IMR-90 (cell line): ENCODE measurements around the gene GLYATL1. TPM values are rescaled to one million over a fixed set of nuclear protein-coding genes. Genes with fewer than 3 reads are reported as not detected.

Experiments
- ATAC-seq: fragments of 200-7000 bp; cut with Tn5 transposase; 2 replicates; pipeline ENCODE4 v1.9.1; 2020; ENCODE audit warnings: low read depth, mild to moderate bottlenecking, moderate library complexity
- Bru-seq: library from RNA; stranded (reverse); fragments of 400-500 nt; gene quantifications from one replicate; lab custom pipeline; 2021; lab: Mats Ljungman, UMichigan
- BruChase-seq, 2 experiments: library from RNA; stranded (reverse); fragments of 400-500 nt; gene quantifications; one replicate each; lab custom pipeline; 2021; lab: Mats Ljungman, UMichigan
- BruUV-seq: library from RNA; stranded (reverse); fragments of 400-500 nt; replicated peaks from 2 replicates; lab custom pipeline; 2021; lab: Mats Ljungman, UMichigan
- CTCF ChIA-PET: fragments of 300-600 bp; formaldehyde crosslinking; extraction: SDS; loops from one replicate; lab custom pipeline; 2021; ENCODE audit warnings: antibody characterized with exemption; lab: Yijun Ruan, JAX
- POLR2A ChIA-PET: fragments of 300-600 bp; sonication (Branson Sonifier 250); formaldehyde crosslinking; loops from one replicate; lab custom pipeline; 2022; ENCODE audit warnings: antibody characterized with exemption; ENCODE audit not compliant: unreplicated experiment; lab: Charles Lee
- DNase-seq: peaks from one replicate; pipeline ENCODE4 v3.0.0; 2013
- H2AFZ ChIP-seq: replicated peaks from 2 replicates; pipeline ENCODE3; 2013; ENCODE audit warnings: low read length, mild to moderate bottlenecking; ENCODE audit not compliant: poor library complexity
- H2AK5ac ChIP-seq: 2 replicates; pipeline ENCODE4 v1.6.1; 2013; ENCODE audit warnings: low read depth, low read length, inconsistent platforms
- H2AK9ac ChIP-seq: replicated peaks from 2 replicates; pipeline ENCODE3; 2013; ENCODE audit warnings: mild to moderate bottlenecking, low read depth, low read length, moderate library complexity; ENCODE audit not compliant: poor library complexity
- H2BK120ac ChIP-seq: 2 replicates; pipeline ENCODE4 v1.6.1; 2013; ENCODE audit warnings: low read depth, low read length, inconsistent platforms
- H2BK15ac ChIP-seq: 3 replicates; pipeline ENCODE4 v1.6.1; 2013; ENCODE audit warnings: low read depth, low read length, inconsistent platforms
- H2BK20ac ChIP-seq: 2 replicates; pipeline ENCODE4 v1.6.1; 2013; ENCODE audit warnings: low read depth, mild to moderate bottlenecking, inconsistent platforms, low read length, moderate library complexity
- H2BK5ac ChIP-seq: 2 replicates; pipeline ENCODE4 v1.6.1; 2013; ENCODE audit warnings: mild to moderate bottlenecking, low read depth, low read length, inconsistent platforms; ENCODE audit not compliant: poor library complexity, severe bottlenecking
- H3K14ac ChIP-seq: replicated peaks from 2 replicates; pipeline ENCODE4 v1.6.1; 2013; ENCODE audit warnings: low read depth, low read length, inconsistent platforms
- H3K18ac ChIP-seq: 2 replicates; pipeline ENCODE4 v1.6.1; 2013; ENCODE audit warnings: low read depth, low read length, control low read depth
- H3K23ac ChIP-seq: 2 replicates; pipeline ENCODE4 v1.6.1; 2013; ENCODE audit warnings: low read depth, low read length, inconsistent platforms
- H3K27ac ChIP-seq: 2 replicates; pipeline ENCODE4 v1.5.1; 2013; ENCODE audit warnings: mild to moderate bottlenecking, control low read depth, low read length; ENCODE audit not compliant: insufficient read depth
- H3K27me3 ChIP-seq: 2 replicates; pipeline ENCODE4 v1.6.1; 2013; ENCODE audit warnings: low read length; ENCODE audit not compliant: control insufficient read depth, insufficient read depth
- H3K36me3 ChIP-seq: 2 replicates; pipeline ENCODE4 v1.6.1; 2013; ENCODE audit warnings: low read length, mixed read lengths; ENCODE audit not compliant: control insufficient read depth, insufficient read depth
- H3K4ac ChIP-seq: 2 replicates; pipeline ENCODE4 v1.6.1; 2013; ENCODE audit warnings: low read depth, low read length, inconsistent platforms
- H3K4me1 ChIP-seq: 2 replicates; pipeline ENCODE4 v1.6.1; 2013; ENCODE audit warnings: low read length, mixed read lengths; ENCODE audit not compliant: control insufficient read depth, insufficient read depth
- H3K4me2 ChIP-seq: 2 replicates; pipeline ENCODE4 v1.6.1; 2013; ENCODE audit warnings: low read depth, mild to moderate bottlenecking, control low read depth, low read length, moderate library complexity
- H3K4me3 ChIP-seq: 2 replicates; pipeline ENCODE4 v1.5.1; 2013; ENCODE audit warnings: low read depth, mild to moderate bottlenecking, control low read depth, low read length, moderate library complexity; ENCODE audit not compliant: insufficient read depth
- H3K56ac ChIP-seq: 2 replicates; pipeline ENCODE4 v1.6.1; 2013; ENCODE audit warnings: low read length, inconsistent platforms; ENCODE audit not compliant: insufficient read depth; ENCODE audit errors: extremely low read depth
- H3K79me1 ChIP-seq, 2 experiments: 2 replicates each; pipeline ENCODE4 v1.6.1; 2013; ENCODE audit warnings: low read length in 2 of 2, inconsistent platforms in 1 of 2, low read depth in 1 of 2
- H3K9ac ChIP-seq: 2 replicates; pipeline ENCODE4 v1.6.1; 2013; ENCODE audit warnings: low read depth, low read length, control low read depth
- H3K9me1 ChIP-seq: 2 replicates; pipeline ENCODE4 v1.6.1; 2013; ENCODE audit warnings: low read length, inconsistent platforms; ENCODE audit not compliant: insufficient read depth
- H3K9me3 ChIP-seq: 2 replicates; pipeline ENCODE4 v1.6.1; 2013; ENCODE audit warnings: low read length; ENCODE audit not compliant: control insufficient read depth, insufficient read depth
- H4K20me1 ChIP-seq: 2 replicates; pipeline ENCODE4 v1.6.1; 2013; ENCODE audit warnings: low read length, inconsistent platforms; ENCODE audit not compliant: insufficient read depth
- H4K5ac ChIP-seq: 2 replicates; pipeline ENCODE4 v1.6.1; 2013; ENCODE audit warnings: mild to moderate bottlenecking, low read depth, low read length, control low read depth
- H4K8ac ChIP-seq, 2 experiments: 2 replicates each; pipeline ENCODE4 v1.6.1; 2013; ENCODE audit warnings: low read depth in 2 of 2, low read length in 2 of 2, control low read depth in 1 of 2, inconsistent platforms in 1 of 2
- H4K91ac ChIP-seq: 2 replicates; pipeline ENCODE4 v1.6.1; 2013; ENCODE audit warnings: low read depth, low read length, inconsistent platforms; ENCODE audit not compliant: insufficient read depth
- BHLHE40 ChIP-seq: fragments of 150-350 bp; IDR thresholded peaks from 2 replicates; pipeline ENCODE4 v1.6.1; 2016; ENCODE audit warnings: mild to moderate bottlenecking, low read depth, low read length
- CEBPB ChIP-seq: IDR thresholded peaks from 2 replicates; pipeline ENCODE4 v1.6.1; 2012; ENCODE audit warnings: low read depth, low read length, improper control_type of control experiment
- CHD1 ChIP-seq: IDR thresholded peaks from 2 replicates; pipeline ENCODE4 v1.6.1; 2012; ENCODE audit warnings: low read depth, low read length, improper control_type of control experiment
- FOS ChIP-seq: fragments of 150-350 bp; IDR thresholded peaks from 2 replicates; pipeline ENCODE4 v1.6.1; 2016; ENCODE audit warnings: low read depth, low read length
- MAFK ChIP-seq: IDR thresholded peaks from 2 replicates; pipeline ENCODE4 v1.6.1; 2012; ENCODE audit warnings: low read depth, low read length, improper control_type of control experiment
- MAZ ChIP-seq: IDR thresholded peaks from 2 replicates; pipeline ENCODE4 v1.6.1; 2012; ENCODE audit warnings: low read depth, mild to moderate bottlenecking, low read length, improper control_type of control experiment, moderate library complexity, borderline replicate concordance
- MXI1 ChIP-seq: IDR thresholded peaks from 2 replicates; pipeline ENCODE4 v1.6.1; 2012; ENCODE audit warnings: low read depth, mild to moderate bottlenecking, low read length, moderate library complexity, borderline replicate concordance
- NFE2L2 ChIP-seq: fragments of 150-350 bp; IDR thresholded peaks from 2 replicates; pipeline ENCODE4 v1.6.1; 2016; ENCODE audit warnings: low read depth, mild to moderate bottlenecking, low read length
- POLR2A ChIP-seq: IDR thresholded peaks from 2 replicates; pipeline ENCODE4 v1.6.1; 2012; ENCODE audit warnings: mild to moderate bottlenecking, low read depth, low read length
- RAD21 ChIP-seq: IDR thresholded peaks from 2 replicates; pipeline ENCODE4 v1.6.1; 2012; ENCODE audit warnings: low read length, improper control_type of control experiment
- RCOR1 ChIP-seq: IDR thresholded peaks from 2 replicates; pipeline ENCODE4 v1.6.1; 2012; ENCODE audit warnings: mild to moderate bottlenecking, low read length, improper control_type of control experiment; ENCODE audit not compliant: insufficient replicate concordance
- SMC3 ChIP-seq: fragments of 150-350 bp; IDR thresholded peaks from 2 replicates; pipeline ENCODE4 v1.6.1; 2016; ENCODE audit warnings: low read depth, mild to moderate bottlenecking, antibody characterized with exemption, low read length, moderate library complexity
- WGBS, 2 experiments: methylation state at CpG; one replicate each; pipeline versions ENCODE4 v1.1.5 to v1.1.7; 2013; ENCODE audit warnings: missing lambda C conversion rate in 2 of 2; ENCODE audit not compliant: insufficient read length in 1 of 2; ENCODE audit errors: extremely low coverage in 2 of 2; 5-methylcytosine and 5-hydroxymethylcytosine counted together
- dilution Hi-C: fragments of 300-500 bp; cut with HindIII; formaldehyde crosslinking; loops from one replicate; pipeline ENCODE4 v1.14.3; 2018; ENCODE audit warnings: low sequenced_read_pairs; ENCODE audit not compliant: unreplicated experiment
- in situ Hi-C: fragments of 300-500 bp; cut with MboI; formaldehyde crosslinking; loops from 3 replicates; pipeline ENCODE4 v1.14.3; 2019; ENCODE audit warnings: low sequenced_read_pairs, inconsistent platforms, mixed read lengths
- intact Hi-C: fragments of 100-400 bp; cut with micrococcal nuclease; formaldehyde crosslinking; loops from 2 replicates; pipeline ENCODE4 v1.10.0; 2022
- long read RNA-seq: library from polyadenylated mRNA; unstranded; transcript quantifications from one replicate; pipeline ENCODE4 v2.0.0, GENCODE V29; 2021; ENCODE audit not compliant: unreplicated experiment
- polyA plus RNA-seq, 3 experiments: library from polyadenylated mRNA; depleted of rRNA; stranded (reverse); fragments of >200 nt; gene quantifications; 2 replicates each; pipeline ENCODE4 v1.2.3, GENCODE V29; 2012; ENCODE audit warnings: low replicate concordance in 1 of 3
- total RNA-seq: library from RNA; depleted of rRNA; stranded (reverse); fragments of >200 nt; gene quantifications from 2 replicates; pipeline ENCODE4 v1.2.3, GENCODE V29; 2012; rRNA removed
- TF ChIP-seq, protein P1 (sequence below): fragments of 150-350 bp; IDR thresholded peaks from 2 replicates; pipeline ENCODE4 v1.6.1; 2016; ENCODE audit warnings: low read depth, mild to moderate bottlenecking, low read length, moderate library complexity, borderline replicate concordance
- TF ChIP-seq, protein P2 (sequence below): fragments of 150-350 bp; IDR thresholded peaks from 2 replicates; pipeline ENCODE4 v1.6.1; 2017; ENCODE audit warnings: mild to moderate bottlenecking, antibody characterized with exemption, low read length, low read depth

The GLYATL1 gene, protein sequence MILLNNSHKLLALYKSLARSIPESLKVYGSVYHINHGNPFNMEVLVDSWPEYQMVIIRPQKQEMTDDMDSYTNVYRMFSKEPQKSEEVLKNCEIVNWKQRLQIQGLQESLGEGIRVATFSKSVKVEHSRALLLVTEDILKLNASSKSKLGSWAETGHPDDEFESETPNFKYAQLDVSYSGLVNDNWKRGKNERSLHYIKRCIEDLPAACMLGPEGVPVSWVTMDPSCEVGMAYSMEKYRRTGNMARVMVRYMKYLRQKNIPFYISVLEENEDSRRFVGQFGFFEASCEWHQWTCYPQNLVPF
- total RNA-seq: 0.54 and 0.56 TPM in 2 replicates
- polyA plus RNA-seq (2012; rRNA removed): 0.40 and 0.58 TPM in 2 replicates
- 0.02 and 0.14 TPM in 2 replicates for polyA plus RNA-seq (2012; cell fraction: cytosol; rRNA removed)
- polyA plus RNA-seq (2012; cell fraction: nucleus; rRNA removed; ENCODE audit: low replicate concordance): 0.23 and 0.85 TPM in 2 replicates
- Bru-seq, nascent RNA: percentile 11 among the genes with signal in this experiment
- percentile 6 among the genes with signal in this experiment for BruChase-seq, experiment 1, labeled RNA remaining after a 6-hour chase
- percentile 6 among the genes with signal in this experiment for BruChase-seq, experiment 2, labeled RNA remaining after a 2-hour chase
- long read RNA-seq: 0 reads

GRCh38 chr11:58939277-58939676 is at the start of gene GLYATL1:
Gene GLYATL1 (plus strand): TSS chr11:58939488. CDS start chr11:58947088, 7,600 bp downstream.
- intact Hi-C loops: no loop called here
- Histone ChIP-seq H2AK9ac (no peak within 1 kb of the TSS), H3K4ac (no peak within 1 kb of the TSS), H2BK5ac (no peak within 1 kb of the TSS), H2AFZ (no peak within 1 kb of the TSS), H3K56ac (no peak within 1 kb of the TSS), H3K9me1 (no peaks in the 10 kb centered on the region), H3K9ac (no peak within 1 kb of the TSS), H3K4me3 (no peak within 1 kb of the TSS), H3K18ac (no peak within 1 kb of the TSS), H4K91ac (no peak within 1 kb of the TSS), H3K23ac (no peak within 1 kb of the TSS), H3K27ac (no peak within 1 kb of the TSS), H3K4me1 (no peaks in the 10 kb centered on the region), H3K36me3 (no peaks in the 10 kb centered on the region), H3K79me1 (no peaks in the 10 kb centered on the region), H2BK120ac (no peak within 1 kb of the TSS), H2AK5ac (no peak within 1 kb of the TSS), H3K27me3 (no peaks in the 10 kb centered on the region), H3K4me2 (no peak within 1 kb of the TSS), H4K8ac (no peak within 1 kb of the TSS), H4K5ac (no peak within 1 kb of the TSS), H3K14ac (no peak within 1 kb of the TSS), H2BK15ac (no peak within 1 kb of the TSS), H4K20me1 (no peaks in the 10 kb centered on the region), H2BK20ac (no peak within 1 kb of the TSS), H3K9me3 (no peaks in the 10 kb centered on the region)
- no peak for ATAC-seq
- WGBS, 2 experiments: 0% methylated on average over 1 of the region's 4 CpGs; no CpG with 5 or more reads in 1 of the 2 experiments
- ChIA-PET POLR2A (no interaction called here), CTCF (no interaction called here)
- in situ Hi-C loops: no loop called here
- BruUV-seq: no TSS peak
- dilution Hi-C loops: no loop called here
- DNase-seq: no peak
- TF ChIP-seq BHLHE40 (no peak), FOS (no peak), CEBPB (no peak), SMC3 (no peak), MAZ (no peak), POLR2A (no peak), MXI1 (no peak), RAD21 (no peak), RCOR1 (no peak), CHD1 (no peak), NFE2L2 (no peak), MAFK (no peak)
- TF ChIP-seq, protein P1, sequence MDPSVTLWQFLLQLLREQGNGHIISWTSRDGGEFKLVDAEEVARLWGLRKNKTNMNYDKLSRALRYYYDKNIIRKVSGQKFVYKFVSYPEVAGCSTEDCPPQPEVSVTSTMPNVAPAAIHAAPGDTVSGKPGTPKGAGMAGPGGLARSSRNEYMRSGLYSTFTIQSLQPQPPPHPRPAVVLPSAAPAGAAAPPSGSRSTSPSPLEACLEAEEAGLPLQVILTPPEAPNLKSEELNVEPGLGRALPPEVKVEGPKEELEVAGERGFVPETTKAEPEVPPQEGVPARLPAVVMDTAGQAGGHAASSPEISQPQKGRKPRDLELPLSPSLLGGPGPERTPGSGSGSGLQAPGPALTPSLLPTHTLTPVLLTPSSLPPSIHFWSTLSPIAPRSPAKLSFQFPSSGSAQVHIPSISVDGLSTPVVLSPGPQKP: no peak
- TF ChIP-seq, protein P2, sequence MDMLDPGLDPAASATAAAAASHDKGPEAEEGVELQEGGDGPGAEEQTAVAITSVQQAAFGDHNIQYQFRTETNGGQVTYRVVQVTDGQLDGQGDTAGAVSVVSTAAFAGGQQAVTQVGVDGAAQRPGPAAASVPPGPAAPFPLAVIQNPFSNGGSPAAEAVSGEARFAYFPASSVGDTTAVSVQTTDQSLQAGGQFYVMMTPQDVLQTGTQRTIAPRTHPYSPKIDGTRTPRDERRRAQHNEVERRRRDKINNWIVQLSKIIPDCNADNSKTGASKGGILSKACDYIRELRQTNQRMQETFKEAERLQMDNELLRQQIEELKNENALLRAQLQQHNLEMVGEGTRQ: no peak
